Stomach (tissue), 9 donors: Measurements from ENCODE around the gene PXYLP1. TPM values are rescaled to one million over a fixed set of nuclear protein-coding genes. Genes with fewer than 3 reads are reported as not detected.

Experiments used
- DNase-seq, 2 donors: peaks; one replicate each; pipeline versions ENCODE4 v3.0.0 to v3.0.0-alpha.2; 2013 to 2019
- H3K27ac ChIP-seq, 5 donors: fragments of 200-600 bp in 4 of 5; sonication (generic) in 4 of 5; one replicate each; pipeline ENCODE4 v1.5.1; 2013 to 2019; ENCODE audit warnings: mild to moderate bottlenecking in 1 of 5, moderate library complexity in 1 of 5
- H3K27me3 ChIP-seq, 3 donors: fragments of 200-600 bp; sonication (generic); one replicate each; pipeline ENCODE4 v1.5.1; 2017 to 2019; ENCODE audit warnings: mixed run types in 1 of 3
- H3K36me3 ChIP-seq, 4 donors: fragments of 200-600 bp; sonication (generic); 1 replicate in 3 of 4; 2 replicates in 1 of 4; pipeline ENCODE4 v1.5.1; 2016 to 2019
- H3K4me1 ChIP-seq, 4 donors: fragments of 200-600 bp; sonication (generic); one replicate each; pipeline ENCODE4 v1.5.1; 2016 to 2019
- H3K4me3 ChIP-seq, 4 donors: fragments of 200-600 bp; sonication (generic) in 3 of 4; one replicate each; pipeline ENCODE4 v1.5.1; 2016 to 2019; ENCODE audit warnings: mild to moderate bottlenecking in 1 of 4
- H3K9me3 ChIP-seq, 4 donors: fragments of 200-600 bp; sonication (generic); one replicate each; pipeline ENCODE4 v1.5.1; 2016 to 2019
- EP300 ChIP-seq: sonication (generic); formaldehyde crosslinking; IDR thresholded peaks from one replicate; pipeline ENCODE4 v1.6.1; 2017; ENCODE audit warnings: antibody characterized with exemption
- POLR2A ChIP-seq, 4 donors: fragments of 450-650 bp; IDR thresholded peaks; one replicate each; pipeline ENCODE4 v1.6.1; 2016; ENCODE audit warnings: antibody characterized with exemption in 4 of 4, control low read depth in 2 of 4, mild to moderate bottlenecking in 1 of 4, moderate library complexity in 1 of 4
- POLR2AphosphoS5 ChIP-seq, 3 donors: sonication (generic); formaldehyde crosslinking; IDR thresholded peaks; one replicate each; pipeline ENCODE4 v1.6.1; 2016; ENCODE audit warnings: antibody characterized with exemption in 3 of 3
- WGBS, 5 donors: extraction: QIAGEN DNeasy Blood & Tissue Kit in 3 of 5; methylation state at CpG; one replicate each; pipeline versions ENCODE4 v1.1.5 to v1.1.7; 2013 to 2018; 5-methylcytosine and 5-hydroxymethylcytosine counted together
- intact Hi-C: fragments of 100-400 bp; cut with DNase I; formaldehyde crosslinking; loops from one replicate; pipeline ENCODE4 v1.15.1; 2023; ENCODE audit warnings: low total_unique reads
- polyA plus RNA-seq, 3 donors: library from polyadenylated mRNA; stranded (reverse); fragments of 200-250 nt; gene quantifications; one replicate each; pipeline ENCODE4 v1.2.3, GENCODE V29; 2013
- total RNA-seq, 5 donors: library from RNA; depleted of rRNA; stranded (reverse); fragments of >200 nt; gene quantifications; one replicate each; pipeline versions ENCODE4 v1.1.0 to v1.2.3, GENCODE V29; 2014 to 2016
- TF ChIP-seq, protein P1 (sequence below), 7 experiments: fragments of 450-650 bp in 4 of 7; fragments of 200-600 bp in 3 of 7; sonication (generic) in 3 of 7; IDR thresholded peaks; one replicate each; pipeline ENCODE4 v1.5.1; 2016 to 2019; ENCODE audit warnings: antibody characterized with exemption in 7 of 7, control low read depth in 2 of 7, mild to moderate bottlenecking in 1 of 7
- donor health status: healthy with polysubstance abuse.
- donor health status: Bipolar disorder and iron deficiency.
- donor health status: healthy.

The PXYLP1 gene
- total and polyA plus RNA-seq, 8 donors = 0.58 to 24.8 (median 3.8) TPM

GRCh38 chr3:141331377-141332318, 100.0 kb downstream of the PXYLP1 start:
- Histone ChIP-seq H3K27ac (peak overlapping the region in 1 of 5 donors; percentile 22), H3K4me1 (peaks cover 0 to 4% (median under 1%) of the 10 kb centered on the region in 4 donors), H3K9me3 (no peaks in the 10 kb centered on the region), H3K4me3 (no peak overlapping the region), H3K27me3 (no peaks in the 10 kb centered on the region), H3K36me3 (no peaks in the 10 kb centered on the region)
- no peak for DNase-seq
- TF ChIP-seq EP300 (no peak), POLR2AphosphoS5 (IDR thresholded peaks at IDR 0.05) (peak in 1 of 3 donors; percentile 20)
- 66 to 75% (median 71%) methylated on average over 9 of the region's 9 CpGs for WGBS, 5 donors
- intact Hi-C loops = no loop called here

DNA sequence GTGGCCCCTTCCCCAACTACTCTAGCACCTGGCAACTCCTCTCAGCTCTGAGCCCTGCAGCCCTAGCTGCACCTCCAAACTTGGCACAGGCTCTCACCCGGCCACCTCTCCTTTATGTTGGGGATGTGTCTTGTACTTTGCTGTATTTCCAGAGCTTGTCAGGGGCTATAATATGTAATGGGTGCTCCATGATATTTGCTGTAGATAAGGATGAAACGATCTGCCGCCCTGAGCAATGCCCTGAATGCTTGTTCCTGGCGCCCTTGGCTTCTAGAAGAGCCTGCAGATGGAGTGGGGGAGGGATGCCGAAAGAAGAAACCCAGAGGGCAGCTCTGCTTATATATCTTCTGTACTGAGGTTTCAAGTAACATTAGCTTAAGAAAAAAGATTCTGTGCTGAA, 100.8 kb downstream of the PXYLP1 start:
- Histone ChIP-seq H3K27me3 (no peaks in the 10 kb centered on the region), H3K4me3 (no peak overlapping the region), H3K9me3 (no peaks in the 10 kb centered on the region), H3K4me1 (no peaks in the 10 kb centered on the region), H3K27ac (peak overlapping the region in 1 of 5 donors; percentile 22), H3K36me3 (no peaks in the 10 kb centered on the region)
- WGBS, 5 donors = 43 to 75% (median 60%) methylated on average over 5 of the region's 5 CpGs
- TF ChIP-seq POLR2A (IDR thresholded peaks at IDR 0.05) (no peak), POLR2AphosphoS5 (IDR thresholded peaks at IDR 0.05) (no peak), EP300 (no peak)
- TF ChIP-seq, protein P1, sequence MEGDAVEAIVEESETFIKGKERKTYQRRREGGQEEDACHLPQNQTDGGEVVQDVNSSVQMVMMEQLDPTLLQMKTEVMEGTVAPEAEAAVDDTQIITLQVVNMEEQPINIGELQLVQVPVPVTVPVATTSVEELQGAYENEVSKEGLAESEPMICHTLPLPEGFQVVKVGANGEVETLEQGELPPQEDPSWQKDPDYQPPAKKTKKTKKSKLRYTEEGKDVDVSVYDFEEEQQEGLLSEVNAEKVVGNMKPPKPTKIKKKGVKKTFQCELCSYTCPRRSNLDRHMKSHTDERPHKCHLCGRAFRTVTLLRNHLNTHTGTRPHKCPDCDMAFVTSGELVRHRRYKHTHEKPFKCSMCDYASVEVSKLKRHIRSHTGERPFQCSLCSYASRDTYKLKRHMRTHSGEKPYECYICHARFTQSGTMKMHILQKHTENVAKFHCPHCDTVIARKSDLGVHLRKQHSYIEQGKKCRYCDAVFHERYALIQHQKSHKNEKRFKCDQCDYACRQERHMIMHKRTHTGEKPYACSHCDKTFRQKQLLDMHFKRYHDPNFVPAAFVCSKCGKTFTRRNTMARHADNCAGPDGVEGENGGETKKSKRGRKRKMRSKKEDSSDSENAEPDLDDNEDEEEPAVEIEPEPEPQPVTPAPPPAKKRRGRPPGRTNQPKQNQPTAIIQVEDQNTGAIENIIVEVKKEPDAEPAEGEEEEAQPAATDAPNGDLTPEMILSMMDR (IDR thresholded peaks at IDR 0.05) = no peak
- intact Hi-C loops = no loop called here
- DNase-seq = no peak

- H3K36me3 ChIP-seq = no peaks in the 10 kb centered on the region
- H3K9me3 ChIP-seq = no peaks in the 10 kb centered on the region
- DNase-seq = no peak
- no peak overlapping the region for H3K4me3 ChIP-seq
- no peak for TF ChIP-seq EP300
- no peak for TF ChIP-seq POLR2A (IDR thresholded peaks at IDR 0.05)
- TF ChIP-seq, protein P1 (IDR thresholded peaks at IDR 0.05) = no peak
- no peak for TF ChIP-seq POLR2AphosphoS5 (IDR thresholded peaks at IDR 0.05)
- H3K27ac ChIP-seq = no peak overlapping the region
- H3K27me3 ChIP-seq = no peaks in the 10 kb centered on the region
- intact Hi-C loops = no loop called here
- no peaks in the 10 kb centered on the region for H3K4me1 ChIP-seq
- WGBS, 5 donors = 90 to 100% (median 97%) methylated on average over 3 of the region's 3 CpGs
Observed at GRCh38 chr3:141333836-141334626, 102.4 kb downstream of the PXYLP1 start.

DNA sequence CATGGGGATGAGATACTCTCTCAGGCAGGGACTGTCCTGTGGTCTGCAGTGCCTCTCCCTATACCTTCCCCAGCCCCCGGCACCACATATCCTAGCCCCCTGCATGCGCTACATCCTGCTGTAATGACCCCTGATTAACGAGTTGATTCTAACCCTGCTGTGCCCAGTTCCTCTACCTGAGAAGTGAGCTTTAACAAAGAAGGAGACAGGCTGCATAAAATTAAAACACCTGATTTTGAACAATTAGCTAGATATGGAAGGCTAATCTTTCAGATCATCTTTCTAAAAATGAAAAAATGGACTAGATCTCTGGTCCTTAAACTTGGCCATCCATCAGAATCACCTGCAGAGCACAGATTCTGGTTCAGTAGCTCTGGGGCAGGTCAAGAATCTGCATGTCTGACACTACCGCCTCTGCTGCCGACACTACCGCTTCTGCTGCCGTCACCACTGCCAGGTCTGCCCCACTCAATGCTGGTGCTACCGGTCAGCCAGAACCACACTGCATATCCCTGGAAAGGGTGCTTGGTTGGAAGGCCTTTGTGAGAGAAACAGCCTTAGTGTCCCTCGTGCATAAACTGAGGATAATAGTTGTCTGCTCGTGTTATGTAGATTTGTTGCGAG, 103.1 kb downstream of the PXYLP1 start:
- intact Hi-C loops = no loop called here
- no peaks in the 10 kb centered on the region for H3K9me3 ChIP-seq
- H3K36me3 ChIP-seq = no peaks in the 10 kb centered on the region
- no peak overlapping the region for H3K4me3 ChIP-seq
- DNase-seq = no peak
- H3K4me1 ChIP-seq = no peaks in the 10 kb centered on the region
- 93 to 97% (median 95%) methylated on average over 11 of the region's 11 CpGs for whole genome bisulfite sequencing, 5 donors
- no peaks in the 10 kb centered on the region for H3K27me3 ChIP-seq
- TF ChIP-seq EP300 (no peak), POLR2A (IDR thresholded peaks at IDR 0.05) (no peak), POLR2AphosphoS5 (IDR thresholded peaks at IDR 0.05) (no peak)
- TF ChIP-seq, protein P1 (IDR thresholded peaks at IDR 0.05) = no peak
- H3K27ac ChIP-seq = no peak overlapping the region
